K562 (cell line): Measurements from ENCODE around the gene HTR5A. TPM values are rescaled to one million over a fixed set of nuclear protein-coding genes. Genes with fewer than 3 reads are reported as not detected.

ENCODE experiments used
- DPF2 ChIP-seq: fragments of 450-650 bp; IDR thresholded peaks from 2 replicates; pipeline ENCODE4 v1.6.1; 2016
- FOXM1 ChIP-seq, 2 experiments: fragments of 450-650 bp in 1 of 2; sonication (generic) in 1 of 2; formaldehyde crosslinking in 1 of 2; IDR thresholded peaks; 2 replicates each; pipeline versions ENCODE4 v1.6.1 to v1.9.0; 2017 to 2022; ENCODE audit warnings: low read depth in 2 of 2, mild to moderate bottlenecking in 2 of 2, missing genetic modification reagents in 1 of 2, moderate library complexity in 1 of 2
- HDAC3 ChIP-seq: fragments of 450-650 bp; IDR thresholded peaks from 2 replicates; pipeline ENCODE4 v1.6.1; 2018; ENCODE audit warnings: borderline replicate concordance, mild to moderate bottlenecking, moderate library complexity; ENCODE audit not compliant: partially characterized antibody
- HMGXB4 ChIP-seq: sonication (generic); formaldehyde crosslinking; IDR thresholded peaks from 2 replicates; pipeline ENCODE4 v1.8.1; 2023; ENCODE audit warnings: mild to moderate bottlenecking, missing genetic modification reagents
- JUN ChIP-seq, 2 experiments: sonication (generic) in 1 of 2; formaldehyde crosslinking in 1 of 2; IDR thresholded peaks; 2 replicates each; pipeline versions ENCODE4 v1.6.1 to v1.8.0; 2012 to 2022; ENCODE audit warnings: borderline replicate concordance in 2 of 2, mild to moderate bottlenecking in 2 of 2, improper control_type of control experiment in 1 of 2, low read depth in 1 of 2, low read length in 1 of 2, missing genetic modification reagents in 1 of 2
- MLLT1 ChIP-seq, 2 experiments: fragments of 450-650 bp; IDR thresholded peaks; 2 replicates each; pipeline ENCODE4 v1.6.1; 2016
- SRSF9 ChIP-seq: fragments of 200-400 bp; formaldehyde crosslinking; IDR thresholded peaks from 2 replicates; pipeline ENCODE4 v1.6.1; 2017; ENCODE audit warnings: low read depth, low read length, borderline replicate concordance
- TOE1 ChIP-seq, 2 experiments: fragments of 450-650 bp in 1 of 2; sonication (generic) in 1 of 2; formaldehyde crosslinking in 1 of 2; IDR thresholded peaks; 2 replicates each; pipeline versions ENCODE4 v1.7.1 to v1.8.0; 2016 to 2022; ENCODE audit warnings: borderline replicate concordance in 2 of 2, mild to moderate bottlenecking in 2 of 2, antibody characterized with exemption in 1 of 2, inconsistent platforms in 1 of 2, low read depth in 1 of 2, missing genetic modification reagents in 1 of 2, moderate library complexity in 1 of 2
- ZBTB17 ChIP-seq: fragments of 450-650 bp; formaldehyde crosslinking; IDR thresholded peaks from 2 replicates; pipeline ENCODE4 v1.4.0; 2020; ENCODE audit warnings: mild to moderate bottlenecking
- ZNF165 ChIP-seq: fragments of 250-450 bp; sonication (Bioruptor Pico); IDR thresholded peaks from 2 replicates; pipeline ENCODE4 v1.4.0; 2020; ENCODE audit warnings: borderline replicate concordance
- ZNF24 ChIP-seq: fragments of 450-650 bp; IDR thresholded peaks from 2 replicates; pipeline ENCODE4 v1.6.1; 2016
- ZNF280A ChIP-seq: fragments of 450-650 bp; IDR thresholded peaks from 2 replicates; pipeline ENCODE4 v1.6.1; 2018; ENCODE audit warnings: mild to moderate bottlenecking, low read depth; ENCODE audit not compliant: partially characterized antibody
- ZNF354B ChIP-seq: fragments of 250-450 bp; sonication (Bioruptor Pico); IDR thresholded peaks from 2 replicates; pipeline ENCODE4 v1.4.0; 2020
- polyA plus RNA-seq, 8 experiments: library from polyadenylated mRNA; depleted of rRNA in 4 of 8; stranded (reverse) in 5 of 8; unstranded in 3 of 8; fragments of >200 nt; fragmentation: Nextera tagmentation in 2 of 8; fragmentation: Illumina TruSeq in 1 of 8; extraction: Ambion mirVana in 2 of 8; extraction: Trizol in 1 of 8; gene quantifications; 2 replicates each; pipeline versions ENCODE4 v1.2.1 to v1.2.3, GENCODE V29; 2011 to 2014; ENCODE audit warnings: inconsistent platforms in 1 of 8, missing spikeins in 1 of 8
- total RNA-seq, 7 experiments: library from RNA; depleted of rRNA in 6 of 7; stranded (reverse); fragments of >200 nt in 6 of 7; fragmentation: Illumina TruSeq in 2 of 7; extraction: Trizol in 2 of 7; gene quantifications; 2 replicates each; pipeline versions ENCODE4 v1.2.1 to v1.2.3, GENCODE V29; 2011 to 2021; ENCODE audit warnings: low replicate concordance in 1 of 7
- TF ChIP-seq, protein P1 (sequence below): fragments of 250-450 bp; sonication (Bioruptor Pico); IDR thresholded peaks from 2 replicates; pipeline ENCODE4 v1.8.0; 2022; ENCODE audit warnings: inconsistent platforms
- TF ChIP-seq, protein P2 (sequence below): fragments of 250-450 bp; sonication (Bioruptor Pico); IDR thresholded peaks from 2 replicates; pipeline ENCODE4 v1.9.0; 2021; ENCODE audit warnings: mild to moderate bottlenecking, inconsistent platforms

HTR5A gene
- total and polyA plus RNA-seq, 9 of the 15 experiments (the other 6 are each of a cell fraction or from before 2014, with no cell fraction given), result 0.06 TPM; not detected in 8

DNA sequence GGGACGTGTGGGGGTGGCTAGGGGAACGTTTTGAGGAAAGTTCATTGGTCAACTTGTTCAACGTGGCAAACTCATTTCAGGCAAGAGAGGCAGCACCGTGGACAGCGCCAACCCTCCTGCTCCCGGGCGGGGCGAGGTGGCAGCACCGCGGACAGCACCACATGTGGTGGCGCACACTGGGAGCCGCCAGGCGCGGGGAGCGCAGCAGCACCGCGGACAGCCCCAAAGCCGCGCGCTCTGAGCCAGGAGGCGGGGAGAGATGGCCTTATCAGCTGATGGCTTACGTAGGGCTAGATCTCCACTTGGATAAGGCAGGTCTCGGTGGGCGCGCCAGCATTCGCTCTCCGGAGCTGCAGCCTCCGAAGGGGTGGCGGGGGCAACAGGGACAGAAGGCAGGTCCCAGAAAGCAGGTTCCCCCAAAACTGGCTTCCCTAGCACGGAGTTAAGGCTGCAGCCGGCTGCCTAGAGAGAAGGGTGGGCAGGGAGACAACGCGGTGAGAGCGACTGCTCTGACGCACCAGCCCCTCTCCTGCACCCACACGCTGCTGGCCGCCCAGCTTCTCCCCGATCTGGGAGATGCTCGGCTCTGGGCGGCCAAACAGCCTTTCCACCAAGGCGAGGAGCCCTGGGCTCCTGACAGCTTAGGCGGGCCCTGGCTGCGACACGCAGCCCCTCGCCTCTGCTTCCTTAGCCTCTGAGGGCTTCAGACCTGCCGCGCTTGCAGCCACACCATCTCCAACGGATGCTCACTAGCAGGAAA lies at the start of gene HTR5A (continued):
- TF ChIP-seq MLLT1 (IDR thresholded peaks at IDR 0.05) (no peak), ZNF280A (no peak), JUN (IDR thresholded peaks at IDR 0.05; ENCODE audit: borderline replicate concordance, low read depth, low read length) (peak; percentile 91; the same call in 1 of the 2 replicates), JUN (CRISPR knock-in tag; IDR thresholded peaks at IDR 0.05; ENCODE audit: borderline replicate concordance) (peak; percentile 100), ZNF24 (peak; percentile 94), FOXM1 (IDR thresholded peaks at IDR 0.05; ENCODE audit: low read depth) (no peak), FOXM1 (CRISPR knock-in tag; IDR thresholded peaks at IDR 0.05; ENCODE audit: low read depth) (peak; percentile 100), SRSF9 (no peak), TOE1 (IDR thresholded peaks at IDR 0.05; ENCODE audit: borderline replicate concordance) (peak; percentile 64; the same call in 1 of the 2 replicates), TOE1 (CRISPR knock-in tag; IDR thresholded peaks at IDR 0.05; ENCODE audit: borderline replicate concordance, low read depth) (peak; percentile 100), HMGXB4 (CRISPR knock-in tag) (peak; percentile 100), ZBTB17 (CRISPR knock-in tag) (peak; percentile 94), DPF2 (peak; percentile 51; the same call in 1 of the 2 replicates), HDAC3 (no peak), ZNF354B (CRISPR knock-in tag) (peak; percentile 88), ZNF165 (peak; percentile 99)
- TF ChIP-seq, protein P1, sequence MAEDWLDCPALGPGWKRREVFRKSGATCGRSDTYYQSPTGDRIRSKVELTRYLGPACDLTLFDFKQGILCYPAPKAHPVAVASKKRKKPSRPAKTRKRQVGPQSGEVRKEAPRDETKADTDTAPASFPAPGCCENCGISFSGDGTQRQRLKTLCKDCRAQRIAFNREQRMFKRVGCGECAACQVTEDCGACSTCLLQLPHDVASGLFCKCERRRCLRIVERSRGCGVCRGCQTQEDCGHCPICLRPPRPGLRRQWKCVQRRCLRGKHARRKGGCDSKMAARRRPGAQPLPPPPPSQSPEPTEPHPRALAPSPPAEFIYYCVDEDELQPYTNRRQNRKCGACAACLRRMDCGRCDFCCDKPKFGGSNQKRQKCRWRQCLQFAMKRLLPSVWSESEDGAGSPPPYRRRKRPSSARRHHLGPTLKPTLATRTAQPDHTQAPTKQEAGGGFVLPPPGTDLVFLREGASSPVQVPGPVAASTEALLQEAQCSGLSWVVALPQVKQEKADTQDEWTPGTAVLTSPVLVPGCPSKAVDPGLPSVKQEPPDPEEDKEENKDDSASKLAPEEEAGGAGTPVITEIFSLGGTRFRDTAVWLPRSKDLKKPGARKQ (CRISPR knock-in tag), result no peak
- TF ChIP-seq, protein P2, sequence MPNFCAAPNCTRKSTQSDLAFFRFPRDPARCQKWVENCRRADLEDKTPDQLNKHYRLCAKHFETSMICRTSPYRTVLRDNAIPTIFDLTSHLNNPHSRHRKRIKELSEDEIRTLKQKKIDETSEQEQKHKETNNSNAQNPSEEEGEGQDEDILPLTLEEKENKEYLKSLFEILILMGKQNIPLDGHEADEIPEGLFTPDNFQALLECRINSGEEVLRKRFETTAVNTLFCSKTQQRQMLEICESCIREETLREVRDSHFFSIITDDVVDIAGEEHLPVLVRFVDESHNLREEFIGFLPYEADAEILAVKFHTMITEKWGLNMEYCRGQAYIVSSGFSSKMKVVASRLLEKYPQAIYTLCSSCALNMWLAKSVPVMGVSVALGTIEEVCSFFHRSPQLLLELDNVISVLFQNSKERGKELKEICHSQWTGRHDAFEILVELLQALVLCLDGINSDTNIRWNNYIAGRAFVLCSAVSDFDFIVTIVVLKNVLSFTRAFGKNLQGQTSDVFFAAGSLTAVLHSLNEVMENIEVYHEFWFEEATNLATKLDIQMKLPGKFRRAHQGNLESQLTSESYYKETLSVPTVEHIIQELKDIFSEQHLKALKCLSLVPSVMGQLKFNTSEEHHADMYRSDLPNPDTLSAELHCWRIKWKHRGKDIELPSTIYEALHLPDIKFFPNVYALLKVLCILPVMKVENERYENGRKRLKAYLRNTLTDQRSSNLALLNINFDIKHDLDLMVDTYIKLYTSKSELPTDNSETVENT, result no peak
